ENCODE results near the gene GLMN.
A peak's percentile ranks its signal among the peaks of the same experiment; 100 is the strongest.

GLMN gene

GRCh38 chr1:92298573-92299476 is at the start of gene GLMN, which contains the start of gene RPAP2:
GLMN (minus strand) TSS chr1:92298987; CDS start chr1:92297999, 988 bp downstream.
RPAP2 (plus strand) TSS chr1:92299059; CDS start chr1:92299074, 15 bp downstream.
- ATAC-seq = peak; percentile 94 to 97

- no peak for ATAC-seq
Measured at GRCh38 chr1:92346866-92347640, 48.3 kb upstream of the GLMN start.

- ATAC-seq = no peak
Measured at GRCh38 chr1:92343061-92343460, 44.3 kb upstream of the GLMN start.

- ATAC-seq = no peak
Measured at GRCh38 chr1:92342401-92342800, 43.6 kb upstream of the GLMN start.

GRCh38 chr1:92340154-92340553 is 41.4 kb upstream of the GLMN start:
- ATAC-seq = no peak

GRCh38 chr1:92333668-92334067 is 34.9 kb upstream of the GLMN start:
- ATAC-seq = peak; percentile 94 to 96

- no peak for ATAC-seq
Measured at GRCh38 chr1:92329347-92330129, 30.8 kb upstream of the GLMN start.

GRCh38 chr1:92327794-92328193 is 29.0 kb upstream of the GLMN start:
- ATAC-seq = no peak

- no peak for ATAC-seq
Measured at GRCh38 chr1:92326681-92327080, 27.9 kb upstream of the GLMN start.

GRCh38 chr1:92324784-92325183 is 26.0 kb upstream of the GLMN start:
- no peak for ATAC-seq

GRCh38 chr1:92323473-92324453 is 25.0 kb upstream of the GLMN start:
- ATAC-seq = peak; percentile 48 to 66

GRCh38 chr1:92317836-92318493 is 19.2 kb upstream of the GLMN start:
- peak; percentile 80 to 81 for ATAC-seq

GRCh38 chr1:92315766-92316599 is 17.2 kb upstream of the GLMN start:
- peak; percentile 48 to 66 for ATAC-seq

- peak; percentile 25 to 40 for ATAC-seq
Measured at GRCh38 chr1:92314024-92314423, 15.2 kb upstream of the GLMN start.

GRCh38 chr1:92310185-92310597 is 11.4 kb upstream of the GLMN start:
- peak in 1 of 2 donors; percentile 39 for ATAC-seq

- ATAC-seq = no peak
Measured at GRCh38 chr1:92307980-92308379, 9.2 kb upstream of the GLMN start.

GRCh38 chr1:92306020-92306419 is 7.2 kb upstream of the GLMN start:
- peak in 1 of 2 donors; percentile 24 for ATAC-seq

- ATAC-seq = no peak
Measured at GRCh38 chr1:92301021-92301420, 2.2 kb upstream of the GLMN start.

GRCh38 chr1:92299477-92300150 is 827 bp upstream of the GLMN start:
- ATAC-seq = no peak
